Measurements from ENCODE around the gene SLC4A3.

GRCh38 chr2:219643084-219643473 is 15.6 kb downstream of the SLC4A3 start:
- no peak for TF ChIP-seq ZNF274 (IDR thresholded peaks at IDR 0.05; ENCODE audit: low read depth, low read length)
- TF ChIP-seq YY1 (IDR thresholded peaks at IDR 0.05; ENCODE audit: insufficient read depth, insufficient read length), result no peak
